OCI-LY1 (cell line): Measurements from ENCODE around the gene ACE2.

Experiments used
- H2AFZ ChIP-seq: fragments of 200-600 bp; sonication (generic), shearing (Covaris generic); 2 replicates; pipeline ENCODE4 v1.6.0; 2014; ENCODE audit warnings: antibody characterized with exemption, mild to moderate bottlenecking, low read length
- H3F3A ChIP-seq: fragments of 200-600 bp; sonication (generic), shearing (Covaris generic); 2 replicates; pipeline ENCODE4 v1.6.0; 2014; ENCODE audit warnings: mild to moderate bottlenecking, antibody characterized with exemption, low read length, moderate library complexity; ENCODE audit not compliant: insufficient read depth
- H3K27ac ChIP-seq: fragments of 200-600 bp; sonication (generic); 2 replicates; pipeline ENCODE4 v1.5.1; 2014; ENCODE audit warnings: low read length, mixed run types, mild to moderate bottlenecking, low read depth; ENCODE audit not compliant: poor library complexity, severe bottlenecking
- H3K27me3 ChIP-seq: fragments of 200-600 bp; sonication (generic); 2 replicates; pipeline ENCODE4 v1.6.0; 2014; ENCODE audit warnings: antibody characterized with exemption, mild to moderate bottlenecking, low read length, moderate library complexity; ENCODE audit not compliant: insufficient read depth
- H3K36me3 ChIP-seq: fragments of 200-600 bp; sonication (generic); 2 replicates; pipeline ENCODE4 v1.6.1; 2014; ENCODE audit warnings: mild to moderate bottlenecking, antibody characterized with exemption, low read length, moderate library complexity, mixed read lengths; ENCODE audit not compliant: insufficient read depth
- H3K4me1 ChIP-seq: fragments of 200-600 bp; sonication (generic); 2 replicates; pipeline ENCODE4 v1.5.1; 2014; ENCODE audit warnings: mild to moderate bottlenecking, low read length, moderate library complexity; ENCODE audit not compliant: insufficient read depth, severe bottlenecking
- H3K4me2 ChIP-seq: fragments of 200-600 bp; sonication (generic), shearing (Covaris generic); 2 replicates; pipeline ENCODE4 v1.6.1; 2014; ENCODE audit warnings: low read length
- H3K4me3 ChIP-seq: fragments of 200-600 bp; sonication (generic); 2 replicates; pipeline ENCODE4 v1.5.1; 2014; ENCODE audit warnings: low read length, low read depth, mild to moderate bottlenecking, mixed read lengths; ENCODE audit not compliant: poor library complexity, severe bottlenecking
- H3K79me2 ChIP-seq: fragments of 200-600 bp; shearing (Covaris generic); 2 replicates; pipeline ENCODE4 v1.6.1; 2016; ENCODE audit warnings: mixed run types, low read length, mixed read lengths; ENCODE audit not compliant: insufficient read depth
- H3K9ac ChIP-seq: fragments of 200-600 bp; sonication (generic), shearing (Covaris generic); 2 replicates; pipeline ENCODE4 v1.6.1; 2014; ENCODE audit warnings: mild to moderate bottlenecking, low read length, mixed read lengths
- H3K9me2 ChIP-seq: fragments of 200-600 bp; sonication (generic), shearing (Covaris generic); 2 replicates; pipeline ENCODE4 v1.6.1; 2014; ENCODE audit warnings: low read depth, mild to moderate bottlenecking, low read length, mixed read lengths
- H3K9me3 ChIP-seq: fragments of 200-600 bp; shearing (Covaris generic); 2 replicates; pipeline ENCODE4 v1.6.1; 2014; ENCODE audit warnings: low read length, mixed read lengths
- H4K20me1 ChIP-seq: fragments of 200-600 bp; sonication (generic), shearing (Covaris generic); 2 replicates; pipeline ENCODE4 v1.6.0; 2016; ENCODE audit warnings: mild to moderate bottlenecking, low read length; ENCODE audit not compliant: insufficient read depth
- CTCF ChIP-seq: fragments of 200-600 bp; sonication (generic), shearing (Covaris generic); IDR thresholded peaks from 2 replicates; pipeline ENCODE4 v1.5.1; 2017; ENCODE audit warnings: mild to moderate bottlenecking, antibody characterized with exemption, low read length, moderate library complexity, mixed read lengths
- EZH2 ChIP-seq: fragments of 200-600 bp; sonication (generic), shearing (Covaris generic); IDR thresholded peaks from 2 replicates; pipeline ENCODE4 v1.8.0; 2017; ENCODE audit warnings: borderline replicate concordance, mixed run types, mild to moderate bottlenecking, antibody characterized with exemption, low read length, moderate library complexity, mixed read lengths

The ACE2 gene

GRCh38 chrX:15645266-15645665 lies 44.5 kb upstream of the ACE2 start:
- H3K9me2 ChIP-seq = no peaks in the 10 kb centered on the region
- no peak overlapping the region for H3K4me2 ChIP-seq
- H3F3A ChIP-seq = no peaks in the 10 kb centered on the region
- H2AFZ ChIP-seq = no peak overlapping the region
- no peaks in the 10 kb centered on the region for H3K4me1 ChIP-seq
- no peaks in the 10 kb centered on the region for H3K9me3 ChIP-seq
- H3K4me3 ChIP-seq = no peak overlapping the region
- no peak overlapping the region for H3K9ac ChIP-seq
- no peaks in the 10 kb centered on the region for H4K20me1 ChIP-seq
- no peaks in the 10 kb centered on the region for H3K27me3 ChIP-seq
- no peak for TF ChIP-seq EZH2
- no peak for TF ChIP-seq CTCF
- no peaks in the 10 kb centered on the region for H3K36me3 ChIP-seq
- no peaks in the 10 kb centered on the region for H3K79me2 ChIP-seq
- H3K27ac ChIP-seq = no peak overlapping the region

GRCh38 chrX:15644560-15644872 lies 43.8 kb upstream of the ACE2 start:
- Histone ChIP-seq H3K4me1 (no peaks in the 10 kb centered on the region), H3K9ac (no peak overlapping the region), H3K9me3 (no peaks in the 10 kb centered on the region), H3K36me3 (no peaks in the 10 kb centered on the region), H2AFZ (no peak overlapping the region), H3F3A (no peaks in the 10 kb centered on the region), H4K20me1 (no peaks in the 10 kb centered on the region), H3K27me3 (no peaks in the 10 kb centered on the region), H3K79me2 (no peaks in the 10 kb centered on the region), H3K4me2 (no peak overlapping the region), H3K4me3 (no peak overlapping the region), H3K27ac (no peak overlapping the region), H3K9me2 (no peaks in the 10 kb centered on the region)
- TF ChIP-seq EZH2 (no peak), CTCF (no peak)

GRCh38 chrX:15643786-15644559 lies 43.2 kb upstream of the ACE2 start:
- Histone ChIP-seq H3K4me2 (no peak overlapping the region), H3K9me2 (no peaks in the 10 kb centered on the region), H2AFZ (no peak overlapping the region), H3K4me3 (no peak overlapping the region), H3K36me3 (no peaks in the 10 kb centered on the region), H3K79me2 (no peaks in the 10 kb centered on the region), H3K4me1 (no peaks in the 10 kb centered on the region), H3K27ac (no peak overlapping the region), H3F3A (no peaks in the 10 kb centered on the region), H3K9me3 (no peaks in the 10 kb centered on the region), H3K9ac (no peak overlapping the region), H3K27me3 (no peaks in the 10 kb centered on the region), H4K20me1 (no peaks in the 10 kb centered on the region)
- no peak for TF ChIP-seq EZH2

- H2AFZ ChIP-seq = no peak overlapping the region
- no peaks in the 10 kb centered on the region for H3K79me2 ChIP-seq
- no peaks in the 10 kb centered on the region for H4K20me1 ChIP-seq
- no peaks in the 10 kb centered on the region for H3K36me3 ChIP-seq
- no peaks in the 10 kb centered on the region for H3F3A ChIP-seq
- H3K9ac ChIP-seq = no peak overlapping the region
- H3K27me3 ChIP-seq = no peaks in the 10 kb centered on the region
- H3K4me2 ChIP-seq = no peak overlapping the region
- H3K9me2 ChIP-seq = no peaks in the 10 kb centered on the region
- no peaks in the 10 kb centered on the region for H3K4me1 ChIP-seq
- TF ChIP-seq CTCF = no peak
- no peak for TF ChIP-seq EZH2
- no peak overlapping the region for H3K27ac ChIP-seq
- H3K9me3 ChIP-seq = no peaks in the 10 kb centered on the region
- H3K4me3 ChIP-seq = no peak overlapping the region
These were observed 30.9 kb upstream of the ACE2 start for GRCh38 chrX:15631637-15632036.
